ENCODE data around the gene LDHB.

- TF ChIP-seq, protein P1, sequence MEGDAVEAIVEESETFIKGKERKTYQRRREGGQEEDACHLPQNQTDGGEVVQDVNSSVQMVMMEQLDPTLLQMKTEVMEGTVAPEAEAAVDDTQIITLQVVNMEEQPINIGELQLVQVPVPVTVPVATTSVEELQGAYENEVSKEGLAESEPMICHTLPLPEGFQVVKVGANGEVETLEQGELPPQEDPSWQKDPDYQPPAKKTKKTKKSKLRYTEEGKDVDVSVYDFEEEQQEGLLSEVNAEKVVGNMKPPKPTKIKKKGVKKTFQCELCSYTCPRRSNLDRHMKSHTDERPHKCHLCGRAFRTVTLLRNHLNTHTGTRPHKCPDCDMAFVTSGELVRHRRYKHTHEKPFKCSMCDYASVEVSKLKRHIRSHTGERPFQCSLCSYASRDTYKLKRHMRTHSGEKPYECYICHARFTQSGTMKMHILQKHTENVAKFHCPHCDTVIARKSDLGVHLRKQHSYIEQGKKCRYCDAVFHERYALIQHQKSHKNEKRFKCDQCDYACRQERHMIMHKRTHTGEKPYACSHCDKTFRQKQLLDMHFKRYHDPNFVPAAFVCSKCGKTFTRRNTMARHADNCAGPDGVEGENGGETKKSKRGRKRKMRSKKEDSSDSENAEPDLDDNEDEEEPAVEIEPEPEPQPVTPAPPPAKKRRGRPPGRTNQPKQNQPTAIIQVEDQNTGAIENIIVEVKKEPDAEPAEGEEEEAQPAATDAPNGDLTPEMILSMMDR (IDR thresholded peaks at IDR 0.05; ENCODE audit: low read depth, low read length, poor library complexity, severe bottlenecking), result no peak
- no peak for TF ChIP-seq EZH2phosphoT487 (IDR thresholded peaks at IDR 0.05; ENCODE audit: borderline replicate concordance, low read length)
Observed at GRCh38 chr12:21604245-21605101, 53.2 kb downstream of the LDHB start, which contains the start of gene GYS2.
